NCI-H446 (cell line): Measurements from ENCODE around the gene ADGRB2.

ENCODE experiments used
- DNase-seq, 2 experiments: peaks; one replicate each; lab custom pipeline; 2025; lab: John Stamatoyannopoulos, UW

ADGRB2 gene

GRCh38 chr1:31679091-31679490 is 85.0 kb downstream of the ADGRB2 start:
- DNase-seq, result no peak

GRCh38 chr1:31678681-31679080 is 85.5 kb downstream of the ADGRB2 start:
- no peak for DNase-seq

GRCh38 chr1:31677949-31678348 is 86.2 kb downstream of the ADGRB2 start:
- DNase-seq, result no peak

- DNase-seq, result no peak
Measured at GRCh38 chr1:31677401-31677800, 86.7 kb downstream of the ADGRB2 start.
